ENCODE data around the gene INO80C. TPM values are rescaled to one million over a fixed set of nuclear protein-coding genes. Genes with fewer than 3 reads are reported as not detected.
A peak's percentile ranks its signal among the peaks of the same experiment; 100 is the strongest.

The INO80C gene
- polyA plus RNA-seq, 1 donor (not counting 4 experiments of a cell fraction or from before 2014, with no cell fraction given) = 54.7 TPM

GRCh38 chr18:35526495-35527059 is 28.8 kb upstream of the INO80C start:
- DNase-seq (ENCODE audit: low read depth, low spot score) = no peak
- dilution Hi-C loops (cut with MboI; ENCODE audit: extremely low pct_ligation_motif_present, low sequenced_read_pairs) = no loop called here
- Histone ChIP-seq H3K9me1 (ENCODE audit: control insufficient read depth, extremely low read depth, insufficient read depth, low read length) (no peaks in the 10 kb centered on the region), H3K27me3 (ENCODE audit: control insufficient read depth, extremely low read depth, insufficient read depth, low read length) (no peaks in the 10 kb centered on the region), H3K36me3 (ENCODE audit: control insufficient read depth in 2 of 2, extremely low read depth in 1 of 2, insufficient read depth in 2 of 2, low read length in 2 of 2) (no peaks in the 10 kb centered on the region), H3K9me3 (ENCODE audit: control insufficient read depth, low read depth, low read length) (no peaks in the 10 kb centered on the region), H3K27ac (ENCODE audit: control insufficient read depth, insufficient read depth, low read length) (no peak overlapping the region), H3K4me1 (ENCODE audit: control insufficient read depth, extremely low read depth, insufficient read depth, low read length) (peaks cover 13% of the 10 kb centered on the region), H3K4me2 (ENCODE audit: control insufficient read depth, extremely low read depth, insufficient read depth, low read depth, low read length) (peak overlapping the region; percentile 60), H2AFZ (ENCODE audit: control insufficient read depth, low read length) (no peak overlapping the region), H3K79me2 (ENCODE audit: control insufficient read depth, insufficient read depth, low read length) (no peaks in the 10 kb centered on the region), H3K9ac (ENCODE audit: control insufficient read depth, extremely low read depth, insufficient read depth, low read length) (no peak overlapping the region), H4K20me1 (ENCODE audit: control insufficient read depth, extremely low read depth, insufficient read depth, low read length) (no peaks in the 10 kb centered on the region), H3K4me3 (ENCODE audit: control insufficient read depth in 2 of 3, extremely low read depth in 1 of 3, insufficient read depth in 2 of 3, low read depth in 1 of 3, low read length in 3 of 3) (no peak overlapping the region)
- TF ChIP-seq EZH2 (IDR thresholded peaks at IDR 0.05; ENCODE audit: low read length) (no peak), CTCF (optimal IDR thresholded peaks at IDR 0.05 in 1 of 3, IDR thresholded peaks at IDR 0.05 in 1 of 3, conservative IDR thresholded peaks at IDR 0.05 in 1 of 3; ENCODE audit: extremely low read depth in 1 of 3, insufficient read depth in 2 of 3, low read length in 3 of 3) (no peak)
- peak; percentile 58 for FAIRE-seq

GRCh38 chr18:35525795-35526494 is 28.2 kb upstream of the INO80C start:
- TF ChIP-seq EZH2 (IDR thresholded peaks at IDR 0.05; ENCODE audit: low read length) = no peak
- TF ChIP-seq CTCF (optimal IDR thresholded peaks at IDR 0.05 in 1 of 3, IDR thresholded peaks at IDR 0.05 in 1 of 3, conservative IDR thresholded peaks at IDR 0.05 in 1 of 3; ENCODE audit: extremely low read depth in 1 of 3, insufficient read depth in 2 of 3, low read length in 3 of 3) = no peak
- H4K20me1 ChIP-seq (ENCODE audit: control insufficient read depth, extremely low read depth, insufficient read depth, low read length) = no peaks in the 10 kb centered on the region
- no peak overlapping the region for H3K4me3 ChIP-seq (ENCODE audit: control insufficient read depth in 2 of 3, extremely low read depth in 1 of 3, insufficient read depth in 2 of 3, low read depth in 1 of 3, low read length in 3 of 3)
- peak overlapping the region; percentile 60 for H3K4me2 ChIP-seq (ENCODE audit: control insufficient read depth, extremely low read depth, insufficient read depth, low read depth, low read length)
- peak overlapping the region; percentile 79 for H2AFZ ChIP-seq (ENCODE audit: control insufficient read depth, low read length)
- DNase-seq (ENCODE audit: low read depth, low spot score) (no peak), FAIRE-seq (peak; percentile 67)
- no peaks in the 10 kb centered on the region for H3K27me3 ChIP-seq (ENCODE audit: control insufficient read depth, extremely low read depth, insufficient read depth, low read length)
- dilution Hi-C loops (cut with MboI; ENCODE audit: extremely low pct_ligation_motif_present, low sequenced_read_pairs) = no loop called here
- no peak overlapping the region for H3K9ac ChIP-seq (ENCODE audit: control insufficient read depth, extremely low read depth, insufficient read depth, low read length)
- no peaks in the 10 kb centered on the region for H3K9me1 ChIP-seq (ENCODE audit: control insufficient read depth, extremely low read depth, insufficient read depth, low read length)
- H3K4me1 ChIP-seq (ENCODE audit: control insufficient read depth, extremely low read depth, insufficient read depth, low read length) = peaks cover 13% of the 10 kb centered on the region
- no peaks in the 10 kb centered on the region for H3K9me3 ChIP-seq (ENCODE audit: control insufficient read depth, low read depth, low read length)
- no peaks in the 10 kb centered on the region for H3K36me3 ChIP-seq (ENCODE audit: control insufficient read depth in 2 of 2, extremely low read depth in 1 of 2, insufficient read depth in 2 of 2, low read length in 2 of 2)
- H3K27ac ChIP-seq (ENCODE audit: control insufficient read depth, insufficient read depth, low read length) = no peak overlapping the region
- no peaks in the 10 kb centered on the region for H3K79me2 ChIP-seq (ENCODE audit: control insufficient read depth, insufficient read depth, low read length)
